ENCODE measurements around the gene FBXO30. TPM values are rescaled to one million over a fixed set of nuclear protein-coding genes. Genes with fewer than 3 reads are reported as not detected.

Gene FBXO30
- total RNA-seq, 2 donors from 2014 or later: 8.0 to 20.5 TPM

DNA sequence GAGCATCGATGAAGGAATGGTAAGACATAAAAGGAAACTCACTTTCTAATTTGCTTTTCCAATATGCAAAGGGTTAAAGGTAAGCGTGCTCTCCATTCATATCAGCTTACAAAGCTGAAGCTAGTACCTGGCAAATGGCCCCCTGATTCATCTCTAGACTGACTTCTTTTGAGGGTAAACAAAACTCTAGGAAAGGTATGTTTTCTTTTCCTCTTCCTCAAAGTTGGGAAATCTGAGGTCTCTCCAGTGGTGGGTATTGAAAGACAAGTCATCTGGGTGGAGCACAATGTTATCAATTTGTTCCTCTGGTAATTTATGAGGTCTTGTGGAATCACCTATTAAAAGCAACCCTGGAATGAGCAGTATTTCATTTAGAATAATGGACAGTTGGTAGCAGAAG is 7.9 kb upstream of the FBXO30 start:
- ATAC-seq (ENCODE audit: insufficient number of reproducible peaks, low FRiP score, low read depth): no peak
- no peak overlapping the region for H3K27ac ChIP-seq
- no peak overlapping the region for H3K4me3 ChIP-seq
- H3K36me3 ChIP-seq: no peaks in the 10 kb centered on the region
- no peak for DNase-seq (ENCODE audit: low spot score)
- H3K4me1 ChIP-seq (ENCODE audit: control insufficient read depth in 1 of 2, low read depth in 2 of 2): no peaks in the 10 kb centered on the region
- H3K9me3 ChIP-seq: no peaks in the 10 kb centered on the region
- H3K27me3 ChIP-seq (replicated peaks; ENCODE audit: insufficient read depth): no peaks in the 10 kb centered on the region
- no peak for TF ChIP-seq CTCF (IDR thresholded peaks at IDR 0.05)

DNA sequence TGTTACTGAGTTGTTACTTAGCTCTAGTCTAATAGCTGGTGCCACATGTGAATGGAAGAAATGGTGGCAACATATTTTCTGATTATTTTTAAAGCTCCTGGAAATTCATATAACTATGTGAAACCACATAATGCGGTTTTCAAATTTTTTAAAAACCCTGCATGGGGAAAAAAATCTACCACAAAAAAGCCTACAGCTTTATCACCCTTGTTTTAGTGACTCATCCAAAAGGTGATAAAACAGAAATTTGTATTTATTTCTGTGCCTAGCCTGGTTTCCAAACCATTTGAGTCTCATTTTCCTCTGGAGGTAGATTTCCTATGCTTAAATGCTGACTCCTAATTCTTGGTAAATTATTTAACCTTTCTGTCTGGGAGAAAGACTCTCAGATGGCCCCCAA is 5.4 kb upstream of the FBXO30 start:
- H3K4me3 ChIP-seq: no peak overlapping the region
- H3K27me3 ChIP-seq (replicated peaks; ENCODE audit: insufficient read depth): no peaks in the 10 kb centered on the region
- ATAC-seq (ENCODE audit: insufficient number of reproducible peaks, low FRiP score, low read depth) (no peak), DNase-seq (ENCODE audit: low spot score) (no peak)
- H3K27ac ChIP-seq: no peak overlapping the region
- H3K4me1 ChIP-seq (ENCODE audit: control insufficient read depth in 1 of 2, low read depth in 2 of 2): peaks cover 2 to 13% of the 10 kb centered on the region in 2 donors
- H3K36me3 ChIP-seq: no peaks in the 10 kb centered on the region
- H3K9me3 ChIP-seq: no peaks in the 10 kb centered on the region
- TF ChIP-seq CTCF (IDR thresholded peaks at IDR 0.05): no peak

DNA sequence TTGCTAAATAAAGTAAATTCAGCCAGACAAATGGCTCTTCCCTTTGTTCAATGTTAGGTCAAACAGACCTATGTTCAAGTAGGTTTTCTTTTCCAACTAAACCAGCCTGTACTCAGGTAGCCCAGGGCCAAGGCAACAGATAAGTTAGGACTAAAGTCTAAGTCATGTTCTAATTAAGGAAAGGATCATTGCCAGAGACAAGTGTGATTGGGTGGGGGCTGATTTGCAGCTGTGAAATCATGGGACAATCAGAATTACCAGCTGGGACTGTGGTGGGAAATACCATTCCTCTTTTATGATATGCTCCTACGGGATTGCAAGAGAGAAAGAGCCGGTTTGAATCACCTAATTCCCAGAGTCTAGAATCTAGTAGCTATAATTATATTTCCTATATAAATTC is 4.2 kb upstream of the FBXO30 start:
- H3K4me3 ChIP-seq: no peak overlapping the region
- DNase-seq (ENCODE audit: low spot score) (no peak), ATAC-seq (ENCODE audit: insufficient number of reproducible peaks, low FRiP score, low read depth) (no peak)

DNA sequence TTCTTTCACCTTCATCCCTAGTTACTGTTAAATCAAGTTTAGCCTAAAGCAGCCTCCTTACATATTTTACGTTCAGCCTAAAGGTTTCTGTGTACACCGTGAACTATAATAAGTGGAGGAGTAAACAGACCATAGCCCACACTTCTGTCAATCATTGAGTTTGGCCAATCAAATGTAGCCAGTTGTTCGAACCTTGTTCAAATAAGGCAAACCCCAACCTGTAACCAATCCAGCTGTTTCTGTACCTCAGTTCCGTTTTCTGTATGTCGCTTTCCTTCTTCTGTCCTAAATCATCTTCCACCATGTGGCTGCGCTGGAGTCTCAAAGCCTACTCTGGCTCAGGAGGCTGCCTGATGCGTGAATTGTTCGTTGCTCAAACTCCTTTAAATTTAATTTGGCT is 1.8 kb upstream of the FBXO30 start:
- no peak for TF ChIP-seq CTCF (IDR thresholded peaks at IDR 0.05)
- Histone ChIP-seq H3K4me3 (no peak overlapping the region), H3K4me1 (ENCODE audit: control insufficient read depth in 1 of 2, low read depth in 2 of 2) (peaks cover 15 to 29% of the 10 kb centered on the region in 2 donors), H3K27me3 (replicated peaks; ENCODE audit: insufficient read depth) (no peaks in the 10 kb centered on the region), H3K27ac (peak overlapping the region in 1 of 2 donors; percentile 94), H3K9me3 (no peaks in the 10 kb centered on the region), H3K36me3 (no peaks in the 10 kb centered on the region)
- DNase-seq (ENCODE audit: low spot score) (no peak), ATAC-seq (ENCODE audit: insufficient number of reproducible peaks, low FRiP score, low read depth) (no peak)

More for the DNA sequence above, 4.2 kb upstream of the FBXO30 start:
- Histone ChIP-seq H3K27ac (no peak overlapping the region), H3K36me3 (no peaks in the 10 kb centered on the region), H3K4me1 (ENCODE audit: control insufficient read depth in 1 of 2, low read depth in 2 of 2) (peaks cover 2 to 13% of the 10 kb centered on the region in 2 donors), H3K9me3 (no peaks in the 10 kb centered on the region), H3K27me3 (replicated peaks; ENCODE audit: insufficient read depth) (no peaks in the 10 kb centered on the region)
- TF ChIP-seq CTCF (IDR thresholded peaks at IDR 0.05): no peak

GRCh38 chr6:145815309-145816274 is 997 bp upstream of the FBXO30 start:
- H3K27ac ChIP-seq: peak overlapping the region; percentile 90 to 94
- H3K4me3 ChIP-seq: peak overlapping the region; percentile 87
- H3K4me1 ChIP-seq (ENCODE audit: control insufficient read depth in 1 of 2, low read depth in 2 of 2): peaks cover 18 to 37% of the 10 kb centered on the region in 2 donors
- H3K9me3 ChIP-seq: no peaks in the 10 kb centered on the region
- TF ChIP-seq CTCF (IDR thresholded peaks at IDR 0.05): no peak
- ATAC-seq (ENCODE audit: insufficient number of reproducible peaks, low FRiP score, low read depth) (no peak), DNase-seq (ENCODE audit: low spot score) (no peak)
- H3K36me3 ChIP-seq: no peaks in the 10 kb centered on the region
- no peaks in the 10 kb centered on the region for H3K27me3 ChIP-seq (replicated peaks; ENCODE audit: insufficient read depth)

Measured in thoracic aorta (tissue), 2 donors.